Thymus (tissue), 11 donors: Measurements from ENCODE around the gene DMRTC2. TPM values are rescaled to one million over a fixed set of nuclear protein-coding genes. Genes with fewer than 3 reads are reported as not detected.

ENCODE experiments used
- DNase-seq, 9 donors: peaks; one replicate each; pipeline ENCODE4 v3.0.0-alpha.2; 2013; ENCODE audit warnings: low spot score in 9 of 9, low read depth in 6 of 9, missing footprints in 1 of 9
- H3K27ac ChIP-seq, 2 donors: one replicate each; pipeline ENCODE4 v1.5.1; 2013; ENCODE audit warnings: control low read depth in 1 of 2, low read depth in 1 of 2, low read length in 1 of 2, mild to moderate bottlenecking in 1 of 2, moderate library complexity in 1 of 2
- H3K27me3 ChIP-seq, 2 donors: one replicate each; pipeline ENCODE4 v1.5.1; 2013; ENCODE audit warnings: low read length in 1 of 2; ENCODE audit not compliant: control insufficient read depth in 2 of 2, insufficient read depth in 1 of 2
- H3K36me3 ChIP-seq, 2 donors: one replicate each; pipeline ENCODE4 v1.5.1; 2013; ENCODE audit warnings: low read length in 1 of 2, mild to moderate bottlenecking in 1 of 2, moderate library complexity in 1 of 2; ENCODE audit not compliant: control insufficient read depth in 2 of 2, insufficient read depth in 2 of 2
- H3K4me1 ChIP-seq, 2 donors: one replicate each; pipeline ENCODE4 v1.5.1; 2013; ENCODE audit warnings: low read length in 2 of 2; ENCODE audit not compliant: control insufficient read depth in 2 of 2, insufficient read depth in 2 of 2
- H3K4me3 ChIP-seq, 2 donors: one replicate each; pipeline ENCODE4 v1.5.1; 2013; ENCODE audit warnings: low read length in 2 of 2, control low read depth in 1 of 2, mild to moderate bottlenecking in 1 of 2
- H3K9me3 ChIP-seq, 2 donors: one replicate each; pipeline ENCODE4 v1.5.1; 2013; ENCODE audit warnings: low read length in 1 of 2, mild to moderate bottlenecking in 1 of 2; ENCODE audit not compliant: control insufficient read depth in 2 of 2, insufficient read depth in 1 of 2
- WGBS: extraction: QIAGEN DNeasy Blood & Tissue Kit; methylation state at CpG from one replicate; pipeline ENCODE4 v1.1.7; 2013; 5-methylcytosine and 5-hydroxymethylcytosine counted together
- polyA plus RNA-seq: library from polyadenylated mRNA; stranded (reverse); fragments of 200-250 nt; gene quantifications from one replicate; pipeline ENCODE4 v1.2.3, GENCODE V29; 2013
- total RNA-seq: library from RNA; stranded (reverse); fragments of 120-200 nt; gene quantifications from one replicate; pipeline ENCODE4 v1.2.4, GENCODE V29; 2013
- donor health status: healthy.

The DMRTC2 gene
- total and polyA plus RNA-seq, 2 donors: 0.07 TPM; not detected in 1

- no peak overlapping the region for H3K4me3 ChIP-seq
- H3K27me3 ChIP-seq: peaks cover 0 to 27% of the 10 kb centered on the region in 2 donors
- no peak overlapping the region for H3K27ac ChIP-seq
- no peak for DNase-seq
- WGBS: 89% methylated on average over 13 of the region's 13 CpGs
- no peaks in the 10 kb centered on the region for H3K9me3 ChIP-seq
- H3K4me1 ChIP-seq: no peaks in the 10 kb centered on the region
- no peaks in the 10 kb centered on the region for H3K36me3 ChIP-seq
Measured at GRCh38 chr19:41837981-41838708, 6.7 kb upstream of the DMRTC2 start.

GRCh38 chr19:41839211-41839610, 5.6 kb upstream of the DMRTC2 start:
- Histone ChIP-seq H3K4me3 (no peak overlapping the region), H3K27ac (no peak overlapping the region), H3K9me3 (no peaks in the 10 kb centered on the region), H3K36me3 (no peaks in the 10 kb centered on the region), H3K27me3 (peaks cover 0 to 27% of the 10 kb centered on the region in 2 donors), H3K4me1 (no peaks in the 10 kb centered on the region)
- 76% methylated on average over 2 of the region's 2 CpGs for WGBS
- DNase-seq: no peak

- Histone ChIP-seq H3K27ac (no peak overlapping the region), H3K9me3 (no peaks in the 10 kb centered on the region)
- 79% methylated on average over 7 of the region's 7 CpGs for WGBS
Measured at GRCh38 chr19:41843371-41843770, 1.5 kb upstream of the DMRTC2 start.

GRCh38 chr19:41844601-41845000, 241 bp upstream of the DMRTC2 start, which contains the start of gene LYPD4:
TSS of gene LYPD4 (minus strand) at chr19:41844683. CDS start at chr19:41839285, 5,398 bp downstream.
- WGBS: 88% methylated on average over 30 of the region's 30 CpGs
- Histone ChIP-seq H3K27ac (no peak within 1 kb of the TSS), H3K36me3 (no peaks in the 10 kb centered on the region), H3K4me3 (no peak within 1 kb of the TSS), H3K27me3 (peaks cover 0 to 12% of the 10 kb centered on the region in 2 donors), H3K9me3 (no peaks in the 10 kb centered on the region), H3K4me1 (no peaks in the 10 kb centered on the region)
- DNase-seq: no peak

More at GRCh38 chr19:41843371-41843770, 1.5 kb upstream of the DMRTC2 start:
- H3K4me1 ChIP-seq: no peaks in the 10 kb centered on the region
- H3K36me3 ChIP-seq: no peaks in the 10 kb centered on the region
- H3K27me3 ChIP-seq: peaks cover 0 to 19% of the 10 kb centered on the region in 2 donors
- no peak for DNase-seq
- H3K4me3 ChIP-seq: no peak overlapping the region

- Histone ChIP-seq H3K4me1 (no peaks in the 10 kb centered on the region), H3K36me3 (no peaks in the 10 kb centered on the region), H3K9me3 (no peaks in the 10 kb centered on the region), H3K27me3 (peaks cover 0 to 12% of the 10 kb centered on the region in 2 donors), H3K27ac (no peak overlapping the region), H3K4me3 (no peak overlapping the region)
- DNase-seq: no peak
- 97% methylated on average over 23 of the region's 23 CpGs for WGBS
Measured at GRCh38 chr19:41845051-41845590, 279 bp downstream of the DMRTC2 start.

GRCh38 chr19:41847351-41848105, 2.7 kb downstream of the DMRTC2 start:
- H3K27me3 ChIP-seq: peaks cover 0 to 34% of the 10 kb centered on the region in 2 donors
- WGBS: 96% methylated on average over 19 of the region's 19 CpGs

GRCh38 chr19:41848666-41849065, 3.8 kb downstream of the DMRTC2 start:
- no peak for DNase-seq
- 98% methylated on average over 6 of the region's 6 CpGs for WGBS
- no peaks in the 10 kb centered on the region for H3K9me3 ChIP-seq
- no peaks in the 10 kb centered on the region for H3K4me1 ChIP-seq
- H3K27me3 ChIP-seq: peaks cover 0 to 36% of the 10 kb centered on the region in 2 donors
- H3K4me3 ChIP-seq: no peak overlapping the region
- H3K27ac ChIP-seq: no peak overlapping the region
- no peaks in the 10 kb centered on the region for H3K36me3 ChIP-seq

More at GRCh38 chr19:41847351-41848105, 2.7 kb downstream of the DMRTC2 start:
- H3K27ac ChIP-seq: no peak overlapping the region
- H3K36me3 ChIP-seq: no peaks in the 10 kb centered on the region
- H3K4me3 ChIP-seq: no peak overlapping the region
- no peaks in the 10 kb centered on the region for H3K9me3 ChIP-seq
- no peaks in the 10 kb centered on the region for H3K4me1 ChIP-seq
- no peak for DNase-seq

GRCh38 chr19:41849067-41849466, 4.2 kb downstream of the DMRTC2 start:
- H3K27me3 ChIP-seq: peaks cover 0 to 39% of the 10 kb centered on the region in 2 donors
- no peaks in the 10 kb centered on the region for H3K9me3 ChIP-seq
- no peak overlapping the region for H3K4me3 ChIP-seq
- H3K4me1 ChIP-seq: no peaks in the 10 kb centered on the region
- H3K27ac ChIP-seq: no peak overlapping the region
- DNase-seq: no peak
- no peaks in the 10 kb centered on the region for H3K36me3 ChIP-seq
- 88% methylated on average over 2 of the region's 2 CpGs for WGBS

- H3K4me3 ChIP-seq: no peak overlapping the region
- H3K4me1 ChIP-seq: no peaks in the 10 kb centered on the region
- H3K9me3 ChIP-seq: no peaks in the 10 kb centered on the region
- no peak overlapping the region for H3K27ac ChIP-seq
- WGBS: 87% methylated on average over 5 of the region's 5 CpGs
- no peaks in the 10 kb centered on the region for H3K36me3 ChIP-seq
- peaks cover 0 to 39% of the 10 kb centered on the region in 2 donors for H3K27me3 ChIP-seq
- no peak for DNase-seq
Measured at GRCh38 chr19:41850381-41850780, 5.5 kb downstream of the DMRTC2 start.
